ENCODE data around the gene KLHL9.

Gene KLHL9

DNA sequence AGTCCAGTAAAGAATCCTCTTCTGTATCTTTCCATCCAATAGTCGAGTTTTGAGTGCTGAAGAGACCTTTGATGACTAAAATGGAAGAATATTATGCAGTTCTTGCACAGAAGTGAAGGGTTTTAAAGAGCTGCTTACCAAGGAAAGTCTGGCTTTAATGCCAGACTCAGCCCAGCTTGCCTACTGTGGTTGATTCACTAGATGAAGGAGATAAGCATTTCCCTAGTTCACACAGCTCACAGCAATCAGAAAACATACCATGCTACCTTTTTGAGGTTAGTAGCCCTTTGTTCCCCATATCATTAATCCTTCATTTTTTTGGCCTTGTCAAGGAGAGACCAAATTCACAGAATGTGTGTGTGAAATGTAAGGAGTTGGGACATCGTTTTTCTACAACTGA lies 45.4 kb downstream of the KLHL9 start:
- H3K23ac ChIP-seq (ENCODE audit: low read depth, low read length, poor library complexity) = no peak overlapping the region
- H2BK15ac ChIP-seq (ENCODE audit: low read length) = no peak overlapping the region
- no peak for DNase-seq (ENCODE audit: low spot score)
- no peaks in the 10 kb centered on the region for H3K4me1 ChIP-seq (ENCODE audit: control insufficient read depth in 2 of 2, insufficient read depth in 1 of 2, low read depth in 1 of 2, low read length in 2 of 2)
- no peak overlapping the region for H3K9ac ChIP-seq (ENCODE audit: low read depth, low read length, poor library complexity)
- no peak overlapping the region for H4K91ac ChIP-seq (ENCODE audit: low read depth, low read length, poor library complexity)
- no peak overlapping the region for H2BK5ac ChIP-seq (ENCODE audit: low read length)
- H3K36me3 ChIP-seq (replicated peaks in 1 of 2; ENCODE audit: control insufficient read depth in 2 of 2, insufficient read depth in 2 of 2, low read length in 2 of 2) = no peaks in the 10 kb centered on the region
- H3K27ac ChIP-seq (replicated peaks; ENCODE audit: low read length) = no peak overlapping the region
- no peak overlapping the region for H3K18ac ChIP-seq (ENCODE audit: low read length)
- no peak overlapping the region for H2AK5ac ChIP-seq (ENCODE audit: low read depth, low read length)
- H2BK12ac ChIP-seq (ENCODE audit: low read length) = no peak overlapping the region
- no peak overlapping the region for H3K14ac ChIP-seq (ENCODE audit: low read length)
- H3K79me1 ChIP-seq (ENCODE audit: low read depth, low read length) = no peaks in the 10 kb centered on the region
- no peaks in the 10 kb centered on the region for H3K27me3 ChIP-seq (ENCODE audit: control insufficient read depth in 3 of 3, insufficient read depth in 3 of 3, low read depth in 1 of 3, low read length in 3 of 3)
- H4K8ac ChIP-seq (ENCODE audit: low read depth, low read length) = no peak overlapping the region
- H2BK120ac ChIP-seq (ENCODE audit: low read depth, low read length) = no peak overlapping the region
- H3K4me3 ChIP-seq (ENCODE audit: low read length in 2 of 2) = no peak overlapping the region
- H3K4ac ChIP-seq (ENCODE audit: low read length) = no peak overlapping the region
- no peaks in the 10 kb centered on the region for H3K9me3 ChIP-seq (replicated peaks in 1 of 2; ENCODE audit: control insufficient read depth in 2 of 2, insufficient read depth in 1 of 2, low read depth in 1 of 2, low read length in 2 of 2)
- no CpG with 5 or more reads among the region's 2 CpGs for WGBS, 2 donors (ENCODE audit: extremely low coverage in 2 of 2, insufficient read length in 2 of 2, insufficient replicate concordance in 1 of 2)
- H2AFZ ChIP-seq (ENCODE audit: low read length) = no peak overlapping the region
- no peak overlapping the region for H3K4me2 ChIP-seq (ENCODE audit: insufficient read depth, low read length, poor library complexity, severe bottlenecking)

- no peak overlapping the region for H3K18ac ChIP-seq (ENCODE audit: low read length)
- no peak overlapping the region for H2AK5ac ChIP-seq (ENCODE audit: low read depth, low read length)
- DNase-seq (ENCODE audit: low spot score) = no peak
- no peak overlapping the region for H2AFZ ChIP-seq (ENCODE audit: low read length)
- no peak overlapping the region for H3K4me3 ChIP-seq (ENCODE audit: low read length in 2 of 2)
- H3K4me2 ChIP-seq (ENCODE audit: insufficient read depth, low read length, poor library complexity, severe bottlenecking) = no peak overlapping the region
- no peaks in the 10 kb centered on the region for H3K27me3 ChIP-seq (ENCODE audit: control insufficient read depth in 3 of 3, insufficient read depth in 3 of 3, low read depth in 1 of 3, low read length in 3 of 3)
- H3K14ac ChIP-seq (ENCODE audit: low read length) = no peak overlapping the region
- H3K4me1 ChIP-seq (ENCODE audit: control insufficient read depth in 2 of 2, insufficient read depth in 1 of 2, low read depth in 1 of 2, low read length in 2 of 2) = no peaks in the 10 kb centered on the region
- H3K36me3 ChIP-seq (replicated peaks in 1 of 2; ENCODE audit: control insufficient read depth in 2 of 2, insufficient read depth in 2 of 2, low read length in 2 of 2) = no peaks in the 10 kb centered on the region
- no peak overlapping the region for H2BK5ac ChIP-seq (ENCODE audit: low read length)
- H2BK12ac ChIP-seq (ENCODE audit: low read length) = no peak overlapping the region
- no peaks in the 10 kb centered on the region for H3K79me1 ChIP-seq (ENCODE audit: low read depth, low read length)
- no peak overlapping the region for H2BK120ac ChIP-seq (ENCODE audit: low read depth, low read length)
- H3K23ac ChIP-seq (ENCODE audit: low read depth, low read length, poor library complexity) = no peak overlapping the region
- no peak overlapping the region for H3K9ac ChIP-seq (ENCODE audit: low read depth, low read length, poor library complexity)
- H4K8ac ChIP-seq (ENCODE audit: low read depth, low read length) = no peak overlapping the region
- no peak overlapping the region for H4K91ac ChIP-seq (ENCODE audit: low read depth, low read length, poor library complexity)
- H3K27ac ChIP-seq (replicated peaks; ENCODE audit: low read length) = no peak overlapping the region
- WGBS, 2 donors (ENCODE audit: extremely low coverage in 2 of 2, insufficient read length in 2 of 2, insufficient replicate concordance in 1 of 2) = no CpG with 5 or more reads among the region's 3 CpGs
- H3K4ac ChIP-seq (ENCODE audit: low read length) = no peak overlapping the region
- no peak overlapping the region for H2BK15ac ChIP-seq (ENCODE audit: low read length)
- H3K9me3 ChIP-seq (replicated peaks in 1 of 2; ENCODE audit: control insufficient read depth in 2 of 2, insufficient read depth in 1 of 2, low read depth in 1 of 2, low read length in 2 of 2) = no peaks in the 10 kb centered on the region
Observed at GRCh38 chr9:21287280-21287679, 47.9 kb downstream of the KLHL9 start.

- Histone ChIP-seq H2BK120ac (ENCODE audit: low read depth, low read length) (no peak overlapping the region), H2BK12ac (ENCODE audit: low read length) (no peak overlapping the region), H3K14ac (ENCODE audit: low read length) (no peak overlapping the region)
Observed at GRCh38 chr9:21286659-21287058, 48.5 kb downstream of the KLHL9 start.

DNA sequence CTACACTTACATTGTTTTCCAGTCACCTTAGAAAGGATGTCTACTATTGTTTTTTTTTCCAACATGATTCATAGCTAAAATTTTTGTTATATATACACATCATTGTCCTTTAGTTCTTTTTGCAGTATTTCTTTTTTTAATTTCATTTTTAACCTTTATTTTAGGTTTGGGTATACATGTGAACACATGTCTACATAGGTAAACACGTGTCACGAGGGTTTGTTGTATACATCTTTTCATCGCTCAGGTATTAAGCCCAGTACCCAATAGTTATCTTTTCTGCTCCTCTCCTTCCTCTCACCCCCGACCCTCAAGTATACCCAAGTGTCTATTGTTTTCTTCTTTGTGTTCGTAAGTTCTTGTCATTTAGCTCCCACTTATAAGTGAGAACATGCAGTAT lies 49.1 kb downstream of the KLHL9 start:
- Histone ChIP-seq H2BK120ac (ENCODE audit: low read depth, low read length) (no peak overlapping the region), H2BK5ac (ENCODE audit: low read length) (no peak overlapping the region), H3K4me1 (ENCODE audit: control insufficient read depth in 2 of 2, insufficient read depth in 1 of 2, low read depth in 1 of 2, low read length in 2 of 2) (no peaks in the 10 kb centered on the region), H3K27me3 (ENCODE audit: control insufficient read depth in 3 of 3, insufficient read depth in 3 of 3, low read depth in 1 of 3, low read length in 3 of 3) (no peaks in the 10 kb centered on the region), H3K4me2 (ENCODE audit: insufficient read depth, low read length, poor library complexity, severe bottlenecking) (no peak overlapping the region), H2AFZ (ENCODE audit: low read length) (no peak overlapping the region), H3K23ac (ENCODE audit: low read depth, low read length, poor library complexity) (no peak overlapping the region), H3K18ac (ENCODE audit: low read length) (no peak overlapping the region), H3K79me1 (ENCODE audit: low read depth, low read length) (no peaks in the 10 kb centered on the region), H3K27ac (replicated peaks; ENCODE audit: low read length) (no peak overlapping the region), H2BK15ac (ENCODE audit: low read length) (no peak overlapping the region), H3K14ac (ENCODE audit: low read length) (no peak overlapping the region), H3K36me3 (replicated peaks in 1 of 2; ENCODE audit: control insufficient read depth in 2 of 2, insufficient read depth in 2 of 2, low read length in 2 of 2) (no peaks in the 10 kb centered on the region), H2AK5ac (ENCODE audit: low read depth, low read length) (no peak overlapping the region), H4K8ac (ENCODE audit: low read depth, low read length) (no peak overlapping the region), H4K91ac (ENCODE audit: low read depth, low read length, poor library complexity) (no peak overlapping the region), H3K9ac (ENCODE audit: low read depth, low read length, poor library complexity) (no peak overlapping the region), H3K4ac (ENCODE audit: low read length) (no peak overlapping the region), H3K9me3 (replicated peaks in 1 of 2; ENCODE audit: control insufficient read depth in 2 of 2, insufficient read depth in 1 of 2, low read depth in 1 of 2, low read length in 2 of 2) (no peaks in the 10 kb centered on the region), H2BK12ac (ENCODE audit: low read length) (no peak overlapping the region), H3K4me3 (ENCODE audit: low read length in 2 of 2) (no peak overlapping the region)
- WGBS, 2 donors (ENCODE audit: extremely low coverage in 2 of 2, insufficient read length in 2 of 2, insufficient replicate concordance in 1 of 2) = no CpG with 5 or more reads among the region's 5 CpGs
- no peak for DNase-seq (ENCODE audit: low spot score)

More at GRCh38 chr9:21286659-21287058, 48.5 kb downstream of the KLHL9 start:
- H3K9me3 ChIP-seq (replicated peaks in 1 of 2; ENCODE audit: control insufficient read depth in 2 of 2, insufficient read depth in 1 of 2, low read depth in 1 of 2, low read length in 2 of 2) = no peaks in the 10 kb centered on the region
- H2AFZ ChIP-seq (ENCODE audit: low read length) = no peak overlapping the region
- H3K9ac ChIP-seq (ENCODE audit: low read depth, low read length, poor library complexity) = no peak overlapping the region
- H3K4me2 ChIP-seq (ENCODE audit: insufficient read depth, low read length, poor library complexity, severe bottlenecking) = no peak overlapping the region
- H4K91ac ChIP-seq (ENCODE audit: low read depth, low read length, poor library complexity) = no peak overlapping the region
- no peak overlapping the region for H3K23ac ChIP-seq (ENCODE audit: low read depth, low read length, poor library complexity)
- DNase-seq (ENCODE audit: low spot score) = no peak
- no peak overlapping the region for H2BK5ac ChIP-seq (ENCODE audit: low read length)
- H2AK5ac ChIP-seq (ENCODE audit: low read depth, low read length) = no peak overlapping the region
- H3K36me3 ChIP-seq (replicated peaks in 1 of 2; ENCODE audit: control insufficient read depth in 2 of 2, insufficient read depth in 2 of 2, low read length in 2 of 2) = no peaks in the 10 kb centered on the region
- H3K4me1 ChIP-seq (ENCODE audit: control insufficient read depth in 2 of 2, insufficient read depth in 1 of 2, low read depth in 1 of 2, low read length in 2 of 2) = no peaks in the 10 kb centered on the region
- H3K18ac ChIP-seq (ENCODE audit: low read length) = no peak overlapping the region
- no peak overlapping the region for H3K4ac ChIP-seq (ENCODE audit: low read length)
- H3K79me1 ChIP-seq (ENCODE audit: low read depth, low read length) = no peaks in the 10 kb centered on the region
- H3K27ac ChIP-seq (replicated peaks; ENCODE audit: low read length) = no peak overlapping the region
- H4K8ac ChIP-seq (ENCODE audit: low read depth, low read length) = no peak overlapping the region
- WGBS, 2 donors (ENCODE audit: extremely low coverage in 2 of 2, insufficient read length in 2 of 2, insufficient replicate concordance in 1 of 2) = no CpG with 5 or more reads among the region's 5 CpGs
- H2BK15ac ChIP-seq (ENCODE audit: low read length) = no peak overlapping the region
- H3K27me3 ChIP-seq (ENCODE audit: control insufficient read depth in 3 of 3, insufficient read depth in 3 of 3, low read depth in 1 of 3, low read length in 3 of 3) = no peaks in the 10 kb centered on the region
- H3K4me3 ChIP-seq (ENCODE audit: low read length in 2 of 2) = no peak overlapping the region

All from neuronal stem cell (in vitro differentiated cells).